Limb (tissue), 2 donors: ENCODE results near the gene ANKRD11.

Experiments
- DNase-seq, 2 donors: peaks; one replicate each; pipeline ENCODE4 v3.0.0-alpha.2; 2016; ENCODE audit errors: extremely low spot score in 2 of 2

ANKRD11 gene

GRCh38 chr16:89352091-89352681, 138.2 kb downstream of the ANKRD11 start:
- DNase-seq = no peak

GRCh38 chr16:89351645-89352044, 138.7 kb downstream of the ANKRD11 start:
- no peak for DNase-seq

GRCh38 chr16:89350701-89351380, 139.5 kb downstream of the ANKRD11 start:
- no peak for DNase-seq

- DNase-seq = no peak
These were observed 140.3 kb downstream of the ANKRD11 start for GRCh38 chr16:89349947-89350633.

GRCh38 chr16:89347807-89348206, 142.6 kb downstream of the ANKRD11 start:
- DNase-seq = no peak

- no peak for DNase-seq
These were observed 143.5 kb downstream of the ANKRD11 start for GRCh38 chr16:89346869-89347268.

- no peak for DNase-seq
These were observed 144.7 kb downstream of the ANKRD11 start for GRCh38 chr16:89345642-89346150.

GRCh38 chr16:89344846-89345611, 145.3 kb downstream of the ANKRD11 start:
- DNase-seq = no peak

GRCh38 chr16:89344458-89344834, 145.9 kb downstream of the ANKRD11 start:
- DNase-seq = no peak

GRCh38 chr16:89343501-89344457, 146.6 kb downstream of the ANKRD11 start:
- no peak for DNase-seq

- DNase-seq = no peak
These were observed 148.4 kb downstream of the ANKRD11 start for GRCh38 chr16:89341697-89342694.

GRCh38 chr16:89341279-89341678, 149.1 kb downstream of the ANKRD11 start:
- DNase-seq = no peak

- no peak for DNase-seq
These were observed 151.5 kb downstream of the ANKRD11 start for GRCh38 chr16:89338863-89339262.

GRCh38 chr16:89337965-89338364, 152.4 kb downstream of the ANKRD11 start:
- DNase-seq = no peak

GRCh38 chr16:89335803-89336485, 154.4 kb downstream of the ANKRD11 start:
- DNase-seq = no peak

GRCh38 chr16:89334988-89335802, 155.2 kb downstream of the ANKRD11 start:
- DNase-seq = no peak

GRCh38 chr16:89334461-89334860, 155.9 kb downstream of the ANKRD11 start:
- DNase-seq = no peak

- no peak for DNase-seq
These were observed 156.3 kb downstream of the ANKRD11 start for GRCh38 chr16:89334050-89334449.
